Activated CD8-positive, alpha-beta T cell treated with anti-CD3 and anti-CD28 coated beads for 36 hours (primary cell): ENCODE measurements around the gene MGMT. TPM values are rescaled to one million over a fixed set of nuclear protein-coding genes. Genes with fewer than 3 reads are reported as not detected.

Source experiments
- ATAC-seq: fragments of 200-7000 bp; cut with Tn5 transposase; one replicate; pipeline ENCODE4 v1.10.0; 2021; ENCODE audit warnings: mild to moderate bottlenecking, moderate library complexity
- CTCF ChIA-PET: fragments of 350-600 bp; sonication (Branson Sonifier 250); formaldehyde crosslinking; loops from one replicate; lab custom pipeline; 2021; ENCODE audit warnings: antibody characterized with exemption; lab: Charles Lee
- POLR2A ChIA-PET: fragments of 350-600 bp; sonication (Branson Sonifier 250); formaldehyde crosslinking; loops from one replicate; lab custom pipeline; 2021; ENCODE audit warnings: antibody characterized with exemption; lab: Charles Lee
- DNase-seq: peaks from one replicate; pipeline ENCODE4 v3.0.0-alpha.2; 2020
- H3K27ac Mint-ChIP-seq: one replicate; pipeline ENCODE4 v1.8.0; 2021; ENCODE audit warnings: mild to moderate bottlenecking, mixed read lengths
- H3K27me3 Mint-ChIP-seq: one replicate; pipeline ENCODE4 v1.8.0; 2021; ENCODE audit warnings: mixed read lengths
- H3K36me3 Mint-ChIP-seq: one replicate; pipeline ENCODE4 v1.8.0; 2021; ENCODE audit warnings: low read depth, mixed read lengths
- H3K4me1 Mint-ChIP-seq: one replicate; pipeline ENCODE4 v1.8.0; 2021; ENCODE audit warnings: low read depth, mixed read lengths
- H3K4me3 Mint-ChIP-seq: one replicate; pipeline ENCODE4 v1.8.0; 2021; ENCODE audit warnings: mild to moderate bottlenecking, moderate library complexity, mixed read lengths
- H3K9me3 Mint-ChIP-seq: one replicate; pipeline ENCODE4 v1.8.0; 2021; ENCODE audit warnings: mixed read lengths
- intact Hi-C: fragments of 100-400 bp; cut with micrococcal nuclease; formaldehyde crosslinking; loops from one replicate; pipeline ENCODE4 v1.10.0; 2022
- total RNA-seq, 2 experiments: library from RNA; stranded (reverse); gene quantifications; one replicate each; pipeline ENCODE4 v1.2.3, GENCODE V29; 2021
- TF ChIP-seq, protein P1 (sequence below): fragments of 200-600 bp; IDR thresholded peaks from one replicate; pipeline ENCODE4 v1.8.0; 2022; ENCODE audit warnings: antibody characterized with exemption, mild to moderate bottlenecking

MGMT gene
- total RNA-seq, 2 experiments from 2014 or later = 16.2 to 17.0 TPM

DNA sequence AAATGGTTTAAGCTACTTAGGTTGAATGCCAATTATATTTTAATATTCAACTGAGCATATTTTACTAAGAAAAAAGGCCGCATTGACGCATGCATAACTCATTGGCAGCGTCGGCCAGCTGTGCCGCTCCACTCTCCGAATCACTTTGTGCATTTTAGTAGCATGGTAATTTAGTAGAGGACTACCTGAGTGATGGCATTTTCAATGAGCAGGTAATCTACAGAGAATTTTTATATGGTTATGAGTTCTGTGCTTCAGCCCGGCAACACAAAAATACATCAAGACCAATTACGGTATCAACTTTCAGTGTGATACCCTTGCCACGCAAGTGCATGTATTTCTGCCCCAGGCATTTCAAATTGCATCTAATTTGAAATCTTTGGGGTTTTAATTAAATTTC, 249.8 kb downstream of the MGMT start:
- no peak overlapping the region for H3K4me3 Mint-ChIP-seq
- H3K27me3 Mint-ChIP-seq = no peaks in the 10 kb centered on the region
- POLR2A ChIA-PET = no interaction called here
- peaks cover 13% of the 10 kb centered on the region for H3K9me3 Mint-ChIP-seq
- H3K36me3 Mint-ChIP-seq = peaks cover 48% of the 10 kb centered on the region
- ATAC-seq (no peak), DNase-seq (no peak)
- intact Hi-C loops = no loop called here
- CTCF ChIA-PET = no interaction called here
- H3K27ac Mint-ChIP-seq = no peak overlapping the region
- no peaks in the 10 kb centered on the region for H3K4me1 Mint-ChIP-seq
- TF ChIP-seq, protein P1, sequence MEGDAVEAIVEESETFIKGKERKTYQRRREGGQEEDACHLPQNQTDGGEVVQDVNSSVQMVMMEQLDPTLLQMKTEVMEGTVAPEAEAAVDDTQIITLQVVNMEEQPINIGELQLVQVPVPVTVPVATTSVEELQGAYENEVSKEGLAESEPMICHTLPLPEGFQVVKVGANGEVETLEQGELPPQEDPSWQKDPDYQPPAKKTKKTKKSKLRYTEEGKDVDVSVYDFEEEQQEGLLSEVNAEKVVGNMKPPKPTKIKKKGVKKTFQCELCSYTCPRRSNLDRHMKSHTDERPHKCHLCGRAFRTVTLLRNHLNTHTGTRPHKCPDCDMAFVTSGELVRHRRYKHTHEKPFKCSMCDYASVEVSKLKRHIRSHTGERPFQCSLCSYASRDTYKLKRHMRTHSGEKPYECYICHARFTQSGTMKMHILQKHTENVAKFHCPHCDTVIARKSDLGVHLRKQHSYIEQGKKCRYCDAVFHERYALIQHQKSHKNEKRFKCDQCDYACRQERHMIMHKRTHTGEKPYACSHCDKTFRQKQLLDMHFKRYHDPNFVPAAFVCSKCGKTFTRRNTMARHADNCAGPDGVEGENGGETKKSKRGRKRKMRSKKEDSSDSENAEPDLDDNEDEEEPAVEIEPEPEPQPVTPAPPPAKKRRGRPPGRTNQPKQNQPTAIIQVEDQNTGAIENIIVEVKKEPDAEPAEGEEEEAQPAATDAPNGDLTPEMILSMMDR = no peak

DNA sequence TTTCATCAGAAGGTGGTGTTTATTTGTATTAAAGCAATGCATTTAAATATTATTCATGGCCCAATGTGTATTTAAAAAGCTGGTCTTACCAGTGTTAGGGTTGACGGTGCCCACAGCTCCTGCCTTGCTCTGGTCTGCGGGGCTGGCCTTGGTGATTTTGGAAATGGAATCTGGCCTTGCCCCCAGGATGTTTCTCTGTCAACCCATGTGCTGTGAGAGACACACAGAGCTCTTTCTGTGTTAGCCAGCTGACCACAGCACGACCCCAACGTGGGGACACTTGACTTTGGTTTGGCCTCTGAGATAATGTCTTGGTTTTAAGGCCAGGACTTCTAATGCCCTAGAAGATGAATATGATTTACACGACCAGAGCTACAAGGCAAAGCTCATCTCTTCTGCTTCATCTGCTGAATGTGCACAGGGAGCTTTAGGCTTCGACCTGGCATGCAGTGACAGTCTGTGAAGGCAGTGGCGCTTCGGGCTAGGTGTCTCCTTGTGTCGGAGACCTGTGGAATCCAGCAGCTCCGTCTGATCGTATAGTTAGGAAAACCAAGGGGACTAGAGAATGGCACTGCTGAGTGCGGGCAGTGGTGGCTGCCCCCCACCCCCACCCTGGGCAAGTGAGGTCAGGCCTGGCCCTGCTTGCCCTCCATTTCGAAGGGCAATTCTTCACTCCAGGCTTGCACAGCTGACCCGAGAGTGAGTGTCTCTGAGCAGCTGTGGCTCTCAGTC, 250.9 kb downstream of the MGMT start:
- Mint-ChIP-seq H3K27ac (no peak overlapping the region), H3K27me3 (no peaks in the 10 kb centered on the region), H3K36me3 (peaks cover 46% of the 10 kb centered on the region), H3K4me3 (no peak overlapping the region), H3K9me3 (peaks cover 13% of the 10 kb centered on the region), H3K4me1 (no peaks in the 10 kb centered on the region)
- CTCF ChIA-PET = no interaction called here
- intact Hi-C loops = no loop called here
- DNase-seq = no peak
- POLR2A ChIA-PET = interaction anchor here (0.8 kb wide), 1 partner anchor 8 kb away, joined by 3 read pairs; no protein-coding TSS in a partner anchor
- TF ChIP-seq, protein P1 = no peak
- ATAC-seq = no peak

DNA sequence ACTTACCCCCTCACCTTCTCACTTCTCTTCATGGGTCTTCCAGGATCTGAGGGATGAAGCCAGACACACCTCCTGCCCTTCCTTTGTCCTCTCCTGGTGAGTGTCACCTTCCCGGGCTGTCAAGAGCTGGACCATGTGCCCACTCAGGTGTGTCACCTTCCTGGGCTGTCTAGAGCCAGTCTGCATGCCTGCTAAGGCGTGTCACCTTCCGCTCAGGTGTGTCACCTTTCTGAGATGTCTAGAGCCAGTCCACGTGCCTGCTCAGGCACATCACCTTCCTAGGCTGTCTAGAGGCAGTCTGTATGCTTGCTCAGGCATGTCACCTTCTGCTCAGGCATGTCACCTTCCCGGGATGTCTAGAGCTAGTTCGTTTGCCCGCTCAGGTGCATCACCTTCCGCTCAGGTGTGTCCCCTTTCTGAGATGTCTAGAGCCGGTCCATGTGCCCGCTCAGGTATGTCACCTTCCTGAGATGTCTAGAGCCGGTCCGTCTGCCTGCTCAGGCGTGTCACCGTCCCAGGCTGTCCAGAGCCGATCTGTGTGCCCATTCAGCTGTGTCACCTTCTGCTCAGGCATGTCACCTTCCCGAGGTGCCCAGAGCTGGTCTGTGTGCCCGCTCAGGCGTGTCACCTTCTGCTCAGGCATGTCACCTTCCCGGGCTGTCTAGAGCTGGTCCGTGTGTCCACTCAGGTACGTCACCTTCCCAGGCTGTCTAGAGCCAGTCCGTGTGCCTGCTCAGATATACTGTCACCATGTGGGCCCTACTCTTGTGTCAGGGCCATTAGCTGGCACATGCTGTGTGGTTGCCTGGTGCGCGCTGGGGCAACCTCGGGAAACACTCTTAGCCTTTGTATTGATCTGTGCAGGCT, 251.7 kb downstream of the MGMT start:
- POLR2A ChIA-PET = no interaction called here

DNA sequence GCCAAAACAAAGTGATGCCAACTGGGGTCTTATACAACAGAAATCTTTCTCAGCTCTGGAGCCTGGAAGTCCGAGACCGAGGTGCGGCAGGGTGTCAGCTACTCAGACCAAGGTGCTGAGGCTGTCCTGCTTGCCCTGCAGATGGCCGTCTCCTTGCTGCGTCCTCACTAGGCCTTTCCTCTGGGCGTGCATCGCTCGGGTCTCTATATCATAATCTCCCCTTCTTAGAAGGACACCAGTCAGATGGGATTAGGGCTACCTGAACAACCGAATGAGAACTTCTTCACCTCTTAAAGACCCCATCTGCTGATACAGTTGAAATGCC, 252.3 kb downstream of the MGMT start:
- no peaks in the 10 kb centered on the region for H3K4me1 Mint-ChIP-seq
- no peak overlapping the region for H3K27ac Mint-ChIP-seq
- no peaks in the 10 kb centered on the region for H3K27me3 Mint-ChIP-seq
- peaks cover 17% of the 10 kb centered on the region for H3K9me3 Mint-ChIP-seq
- ChIA-PET POLR2A (no interaction called here), CTCF (no interaction called here)
- TF ChIP-seq, protein P1 = no peak
- no peak overlapping the region for H3K4me3 Mint-ChIP-seq
- peaks cover 55% of the 10 kb centered on the region for H3K36me3 Mint-ChIP-seq
- intact Hi-C loops = no loop called here
- DNase-seq (no peak), ATAC-seq (no peak)

More for the DNA sequence above, 251.7 kb downstream of the MGMT start:
- intact Hi-C loops = no loop called here
- CTCF ChIA-PET = no interaction called here
- no peak overlapping the region for H3K4me3 Mint-ChIP-seq
- no peak overlapping the region for H3K27ac Mint-ChIP-seq
- ATAC-seq (no peak), DNase-seq (no peak)
- peaks cover 51% of the 10 kb centered on the region for H3K36me3 Mint-ChIP-seq
- TF ChIP-seq, protein P1 = no peak
- peaks cover 16% of the 10 kb centered on the region for H3K9me3 Mint-ChIP-seq
- H3K4me1 Mint-ChIP-seq = no peaks in the 10 kb centered on the region
- no peaks in the 10 kb centered on the region for H3K27me3 Mint-ChIP-seq
